GM21576 (cell line): ENCODE measurements around the gene RALGAPA2.

ENCODE experiments used
- ATAC-seq: cut with Tn5 transposase; IDR thresholded peaks from one replicate; pipeline ENCODE4 v1.9.1; 2021; ENCODE audit warnings: mild to moderate bottlenecking, moderate library complexity; ENCODE audit not compliant: unreplicated experiment

RALGAPA2 gene

GRCh38 chr20:20685635-20686034, 26.8 kb downstream of the RALGAPA2 start:
- no peak for ATAC-seq

DNA sequence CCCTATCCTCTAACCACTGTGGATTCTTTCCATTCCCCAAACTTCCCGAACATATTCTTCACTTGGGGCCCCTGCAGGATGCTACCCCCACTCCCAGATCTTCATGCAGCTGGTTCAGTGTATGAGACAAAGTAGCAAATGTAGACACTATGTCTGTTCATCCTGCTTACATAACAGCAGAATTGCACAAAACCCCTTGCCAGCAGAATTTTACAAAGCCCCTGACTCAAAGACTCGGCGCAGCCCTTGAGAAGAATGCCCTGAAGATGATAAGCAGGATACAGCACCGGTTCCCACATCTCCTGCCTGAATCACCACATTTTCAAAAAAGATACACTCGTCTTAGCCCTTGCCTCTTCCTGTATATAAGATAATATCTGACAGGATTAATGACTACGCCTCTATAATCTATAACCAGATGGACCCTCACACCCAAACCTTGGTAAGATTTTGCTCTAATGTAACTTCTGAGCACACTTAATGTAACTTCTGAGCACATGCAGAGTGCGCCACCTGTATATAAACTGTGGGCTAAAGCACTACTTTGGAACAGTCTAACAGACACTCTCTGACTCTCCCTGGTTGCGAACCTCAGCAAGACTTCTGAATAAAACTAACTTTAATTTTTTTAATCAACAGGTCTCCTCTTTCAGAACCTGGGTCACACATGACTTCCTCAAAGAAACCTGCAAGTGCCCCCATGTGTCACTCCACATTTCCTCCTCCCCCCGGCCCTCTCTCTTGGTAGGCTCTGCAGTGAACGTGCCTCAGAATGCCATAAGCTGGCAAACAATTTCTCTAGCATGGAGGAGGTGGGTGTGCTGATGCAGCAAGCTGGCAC, 28.7 kb downstream of the RALGAPA2 start:
- ATAC-seq: no peak

GRCh38 chr20:20683020-20683419, 29.4 kb downstream of the RALGAPA2 start:
- ATAC-seq: no peak

DNA sequence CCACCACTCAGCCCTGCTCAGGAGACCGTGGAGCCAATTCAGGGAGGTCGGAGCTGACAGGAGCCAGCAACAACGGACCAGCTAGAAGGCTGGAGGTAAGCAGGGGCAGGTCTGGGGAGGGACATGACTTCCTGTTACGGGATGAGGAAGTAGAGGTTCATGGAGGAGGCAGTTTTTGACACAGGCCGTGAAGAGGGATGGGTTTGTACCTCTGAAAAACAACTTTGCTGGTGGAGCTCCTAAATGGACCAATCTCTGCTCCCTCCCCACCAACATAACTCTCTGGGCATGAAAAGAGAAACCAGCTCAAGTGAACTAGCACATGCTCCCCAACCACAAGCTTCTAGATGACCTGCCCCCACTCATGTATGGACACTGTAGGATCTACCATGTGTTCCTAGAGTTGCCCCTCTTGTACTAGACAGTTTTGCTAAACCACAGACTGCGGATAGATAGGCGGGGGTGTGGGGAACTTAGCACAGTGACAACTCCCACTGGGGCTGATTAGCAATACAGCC, 31.4 kb downstream of the RALGAPA2 start:
- no peak for ATAC-seq

GRCh38 chr20:20679316-20679715, 33.1 kb downstream of the RALGAPA2 start:
- no peak for ATAC-seq

DNA sequence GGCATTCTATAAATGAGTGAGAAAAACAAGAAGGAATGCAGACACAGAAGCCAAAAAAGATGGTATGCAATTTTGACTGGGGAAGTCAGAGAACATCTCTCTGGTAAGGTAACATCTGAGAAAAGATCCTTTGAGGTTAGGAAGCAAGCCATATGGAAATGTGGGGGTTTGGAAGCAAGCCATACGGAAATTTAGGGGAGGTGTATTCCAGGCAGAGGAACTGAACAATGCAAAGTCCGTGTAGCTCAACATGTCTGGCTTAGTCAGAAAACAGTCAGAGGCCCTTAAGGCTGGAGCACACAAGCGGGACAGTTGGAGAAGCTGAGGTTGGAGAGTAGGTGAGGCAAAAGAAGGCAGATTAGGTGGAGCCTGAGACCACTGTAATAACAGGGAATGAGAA, 35.3 kb downstream of the RALGAPA2 start:
- ATAC-seq: no peak

- peak; percentile 99 for ATAC-seq
Observed at GRCh38 chr20:20668639-20669038, 43.8 kb downstream of the RALGAPA2 start.

DNA sequence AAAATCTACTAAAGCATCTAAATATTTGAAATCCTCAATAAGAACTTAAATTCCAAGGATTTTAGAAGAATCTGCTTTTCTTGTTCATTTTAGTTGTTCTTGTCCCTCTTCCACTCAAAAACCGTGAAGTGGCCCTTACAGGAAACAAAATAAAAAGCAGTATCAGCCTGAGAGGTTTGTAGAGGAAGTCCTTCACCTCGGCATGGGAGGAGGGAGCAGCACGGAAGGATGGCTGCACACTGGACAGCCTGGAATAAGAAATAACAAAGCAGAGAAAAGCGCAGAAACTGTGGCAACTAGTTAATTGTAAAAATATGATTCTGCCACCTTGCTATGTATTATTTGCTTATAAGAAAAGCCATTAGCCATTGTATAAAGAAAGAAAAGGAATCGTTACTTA, 46.1 kb downstream of the RALGAPA2 start:
- ATAC-seq: no peak

DNA sequence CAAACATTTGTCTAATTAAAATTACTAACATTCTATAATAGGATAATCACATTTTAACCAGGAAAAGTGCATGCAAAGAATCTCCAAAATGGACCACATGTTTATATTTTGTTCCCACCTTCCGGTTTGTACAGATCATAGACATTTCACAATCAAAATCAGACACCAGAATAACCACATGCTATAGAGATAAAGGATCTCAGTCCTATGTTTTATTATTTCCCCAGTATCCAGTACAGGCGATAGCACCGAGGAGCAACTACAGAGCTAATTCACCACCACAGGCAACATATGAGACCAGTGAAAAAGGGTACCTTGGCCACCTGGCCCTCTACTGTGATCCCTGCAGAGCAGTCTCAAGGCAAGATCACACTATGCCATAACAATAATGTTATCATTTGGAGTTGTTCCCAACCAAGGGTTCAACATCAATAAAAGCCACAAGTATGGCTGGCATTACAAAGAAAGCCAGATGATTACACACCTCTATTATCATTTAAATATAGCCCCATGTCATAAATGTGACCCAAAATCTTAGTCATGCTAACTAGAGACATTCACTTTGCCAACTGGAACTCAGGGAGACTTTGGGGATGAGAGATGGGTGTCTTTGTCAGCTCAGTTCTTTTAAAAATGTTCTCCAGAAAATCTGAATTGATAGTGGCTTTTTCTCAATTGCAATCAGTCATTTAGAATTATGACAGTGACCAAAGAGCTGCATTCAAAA, 46.7 kb downstream of the RALGAPA2 start:
- no peak for ATAC-seq

DNA sequence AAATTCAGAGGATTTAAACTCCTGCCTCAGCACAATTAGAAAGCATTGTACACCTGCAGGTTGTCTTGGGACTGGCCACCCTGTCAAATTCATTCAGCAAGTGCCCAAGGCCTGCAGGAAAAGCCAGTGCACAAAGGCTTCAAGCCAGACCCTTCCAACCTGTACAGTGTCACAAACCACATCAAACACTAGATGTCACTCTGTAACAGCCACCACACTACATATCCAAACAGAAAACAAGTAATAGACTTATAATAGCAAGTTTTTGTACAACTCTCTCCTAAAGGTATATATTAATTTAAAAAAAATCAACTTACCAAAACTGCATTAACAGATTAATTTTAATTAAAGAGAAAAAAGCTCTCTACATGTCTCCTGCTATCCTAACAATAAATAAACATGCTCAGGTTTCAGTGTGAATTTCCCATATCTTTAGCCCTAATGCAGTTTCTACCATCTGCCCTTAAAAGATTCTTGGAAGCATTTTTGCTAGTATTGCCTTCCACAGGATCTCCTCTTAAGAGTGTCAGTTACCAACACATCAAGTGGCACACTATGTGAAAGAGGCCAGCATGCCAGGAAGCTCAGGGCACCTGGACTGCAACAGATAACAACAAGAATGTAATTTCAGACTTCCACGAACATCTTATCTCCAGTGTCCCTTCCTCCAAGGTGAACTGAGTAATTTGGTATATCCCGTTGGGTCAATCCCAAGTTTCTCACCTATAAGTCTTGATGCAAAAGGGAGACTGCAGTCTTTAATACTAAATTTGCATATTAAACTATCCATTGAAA, 47.5 kb downstream of the RALGAPA2 start:
- peak; percentile 38 for ATAC-seq

DNA sequence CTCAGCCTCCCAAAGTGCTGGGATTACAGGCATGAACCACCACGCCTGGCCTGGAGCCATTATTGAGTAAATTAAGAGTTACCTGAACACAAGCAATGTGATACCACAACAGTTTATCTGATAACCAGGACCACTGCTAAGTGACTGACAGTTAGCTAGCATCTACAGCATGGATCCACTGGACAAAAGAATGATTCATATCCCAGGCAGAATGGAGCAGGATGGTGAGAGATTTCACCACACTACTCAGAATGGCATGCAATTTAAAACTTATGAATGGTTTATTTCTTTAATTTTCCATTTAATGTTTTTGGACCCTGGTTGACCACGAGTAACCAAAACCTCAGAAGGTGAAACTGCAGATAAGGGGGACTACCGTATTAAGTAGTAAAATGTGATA, 48.6 kb downstream of the RALGAPA2 start:
- no peak for ATAC-seq

DNA sequence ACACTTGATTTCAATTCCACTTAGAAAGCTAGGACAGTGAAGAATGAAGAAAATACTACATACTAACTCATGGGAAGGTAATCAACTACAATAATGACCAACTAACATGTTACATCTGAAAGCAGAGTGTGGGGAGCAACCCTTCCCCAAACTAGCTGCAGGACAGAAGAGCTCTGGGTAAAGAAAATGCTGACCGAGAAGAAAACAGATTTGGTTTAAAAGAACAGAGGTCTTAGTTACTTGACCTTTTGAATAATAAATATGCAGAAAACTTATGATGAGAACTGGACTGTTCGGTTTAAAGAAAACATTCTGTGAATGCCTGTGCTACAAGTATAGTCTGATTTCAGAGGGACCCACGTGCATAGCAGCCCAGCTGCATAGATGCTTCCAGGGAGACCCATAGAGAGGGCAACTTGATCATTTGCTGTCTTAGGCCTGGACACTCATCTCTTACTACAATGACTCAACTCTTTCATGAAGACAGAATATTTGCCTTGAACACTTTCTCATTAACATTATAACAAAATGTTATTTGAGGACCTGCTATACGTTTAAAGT, 53.5 kb downstream of the RALGAPA2 start:
- ATAC-seq: no peak

DNA sequence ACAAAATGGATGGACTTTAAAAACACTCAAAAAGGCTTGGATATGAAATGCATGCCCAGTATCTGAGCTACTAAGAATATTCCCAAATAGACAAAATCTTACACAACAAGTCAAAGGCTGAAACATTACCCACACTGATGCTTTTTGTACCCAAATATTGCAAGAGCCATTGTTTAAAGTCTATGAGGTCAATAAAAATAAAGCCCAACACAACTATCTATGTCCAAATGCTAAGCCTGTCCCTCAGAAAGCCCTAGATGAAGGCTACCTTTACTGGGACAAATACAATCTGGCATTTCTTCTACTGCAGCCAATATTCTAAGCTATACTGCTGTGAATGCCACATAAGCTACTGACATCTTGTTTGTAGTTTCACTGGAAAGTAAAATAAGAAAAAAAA, 54.3 kb downstream of the RALGAPA2 start:
- no peak for ATAC-seq

DNA sequence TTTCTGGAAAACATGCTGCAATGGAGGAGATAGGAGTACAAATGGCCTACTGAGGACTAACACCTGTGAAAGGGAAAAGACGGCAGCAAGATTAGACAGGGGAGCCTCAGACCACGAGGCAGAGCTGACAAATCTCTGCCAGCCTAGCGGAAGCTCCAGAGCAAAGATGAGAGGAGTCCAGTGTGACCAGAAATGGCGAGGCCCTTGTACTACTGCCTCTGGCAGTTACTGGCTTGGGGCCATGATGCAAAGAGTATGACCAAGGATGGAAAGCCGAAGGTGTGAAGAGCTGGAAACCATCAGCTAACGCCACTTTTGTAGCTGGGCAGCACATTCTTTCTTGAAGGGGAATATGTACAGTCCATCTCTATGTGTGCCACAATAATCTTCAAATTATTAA, 55.4 kb downstream of the RALGAPA2 start:
- no peak for ATAC-seq

DNA sequence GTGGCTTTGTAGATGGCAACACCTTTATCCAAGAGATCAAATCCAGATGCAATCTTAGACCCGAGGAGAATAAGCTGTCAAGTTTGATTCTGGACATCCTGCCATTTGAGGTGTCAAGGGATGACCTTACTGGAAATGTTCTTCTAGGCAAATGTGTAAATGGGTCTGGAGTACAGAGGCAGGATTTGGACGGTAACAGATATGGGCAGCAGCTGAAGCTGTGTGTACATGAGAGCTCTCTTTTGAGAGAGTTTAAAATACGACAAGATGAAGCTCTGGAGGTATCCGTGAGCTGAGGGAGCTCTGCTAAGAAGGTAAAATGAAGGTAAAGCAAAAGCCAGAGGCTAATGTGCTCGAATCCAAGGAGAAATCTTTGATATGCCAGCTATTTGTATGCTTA, 56.6 kb downstream of the RALGAPA2 start:
- ATAC-seq: no peak

DNA sequence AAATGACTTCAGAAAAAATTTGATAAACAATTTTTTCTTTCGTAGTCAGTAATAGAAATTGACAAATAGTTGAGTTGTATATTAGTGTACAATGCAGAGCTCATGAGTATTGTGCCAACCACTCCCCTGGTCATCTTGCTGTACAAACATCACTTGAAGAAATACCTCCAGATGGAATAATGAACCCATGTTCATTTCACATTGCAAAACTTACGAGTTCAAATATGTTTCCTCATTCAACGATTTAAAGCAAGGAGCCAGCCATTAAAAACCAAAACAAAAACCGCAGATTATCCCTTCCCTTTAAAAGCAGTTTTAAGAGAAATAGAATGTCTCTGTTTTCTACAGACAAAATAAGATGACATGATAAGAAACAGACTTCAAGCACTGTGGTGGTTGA, 62.5 kb downstream of the RALGAPA2 start:
- ATAC-seq: no peak

- ATAC-seq: no peak
Observed at GRCh38 chr20:20643927-20644326, 68.5 kb downstream of the RALGAPA2 start.

- no peak for ATAC-seq
Observed at GRCh38 chr20:20641783-20642182, 70.7 kb downstream of the RALGAPA2 start.

- no peak for ATAC-seq
Observed at GRCh38 chr20:20638878-20639277, 73.6 kb downstream of the RALGAPA2 start.

GRCh38 chr20:20637998-20638725, 74.3 kb downstream of the RALGAPA2 start:
- no peak for ATAC-seq
